Stimulated activated CD4-positive, alpha-beta T cell treated with anti-CD3 and anti-CD28 coated beads, Interleukin-4, amount 100 ng/mL, for 1 hour (primary cell): Measurements from ENCODE around the gene IL10.

Source experiments
- DNase-seq: peaks from one replicate; pipeline ENCODE4 v3.0.0-alpha.2; 2020

Gene IL10

GRCh38 chr1:206772243-206772937 lies at the start of gene IL10:
IL10 (minus strand) TSS chr1:206772494; CDS start chr1:206772435, 59 bp downstream.
- no peak for DNase-seq

GRCh38 chr1:206821493-206821892 lies 49.2 kb upstream of the IL10 start:
- no peak for DNase-seq

GRCh38 chr1:206816390-206817287 lies 44.3 kb upstream of the IL10 start:
- no peak for DNase-seq

GRCh38 chr1:206814716-206815341 lies 42.5 kb upstream of the IL10 start:
- DNase-seq, result no peak

GRCh38 chr1:206812471-206812870 lies 40.2 kb upstream of the IL10 start:
- DNase-seq, result no peak

GRCh38 chr1:206809504-206810084 lies 37.3 kb upstream of the IL10 start:
- DNase-seq, result peak; percentile 36

- DNase-seq, result no peak
Observed at GRCh38 chr1:206808615-206809014, 36.3 kb upstream of the IL10 start.

GRCh38 chr1:206805357-206805756 lies 33.1 kb upstream of the IL10 start:
- no peak for DNase-seq

- no peak for DNase-seq
Observed at GRCh38 chr1:206804156-206804737, 32.0 kb upstream of the IL10 start.

- peak; percentile 57 for DNase-seq
Observed at GRCh38 chr1:206803221-206803730, 31.0 kb upstream of the IL10 start.

GRCh38 chr1:206802401-206802800 lies 30.1 kb upstream of the IL10 start:
- DNase-seq, result no peak

GRCh38 chr1:206801467-206801866 lies 29.2 kb upstream of the IL10 start:
- DNase-seq, result no peak

GRCh38 chr1:206800891-206801290 lies 28.6 kb upstream of the IL10 start:
- no peak for DNase-seq

- DNase-seq, result no peak
Observed at GRCh38 chr1:206800411-206800810, 28.1 kb upstream of the IL10 start.

- no peak for DNase-seq
Observed at GRCh38 chr1:206799311-206799710, 27.0 kb upstream of the IL10 start.

- no peak for DNase-seq
Observed at GRCh38 chr1:206798384-206798996, 26.2 kb upstream of the IL10 start.

- DNase-seq, result peak; percentile 19
Observed at GRCh38 chr1:206797534-206798383, 25.5 kb upstream of the IL10 start.

GRCh38 chr1:206796981-206797402 lies 24.7 kb upstream of the IL10 start:
- DNase-seq, result no peak

- DNase-seq, result no peak
Observed at GRCh38 chr1:206796116-206796515, 23.8 kb upstream of the IL10 start.

GRCh38 chr1:206794294-206794908 lies 22.1 kb upstream of the IL10 start:
- peak; percentile 59 for DNase-seq

GRCh38 chr1:206793620-206794019 lies 21.3 kb upstream of the IL10 start:
- no peak for DNase-seq
